Chondrocyte (in vitro differentiated cells): Measurements from ENCODE around the gene NDUFB4. TPM values are rescaled to one million over a fixed set of nuclear protein-coding genes. Genes with fewer than 3 reads are reported as not detected.

ENCODE experiments used
- DNase-seq: peaks from one replicate; pipeline ENCODE4 v3.0.0; 2021; ENCODE audit warnings: mixed read lengths, low spot score
- H3K27ac Mint-ChIP-seq: one replicate; pipeline ENCODE4 v1.8.0; 2021; ENCODE audit warnings: mild to moderate bottlenecking, moderate library complexity, mixed read lengths; ENCODE audit not compliant: unreplicated experiment
- H3K27me3 Mint-ChIP-seq: 2 replicates; pipeline ENCODE4 v1.8.0; 2021; ENCODE audit warnings: low read depth, mixed read lengths
- H3K36me3 Mint-ChIP-seq: 2 replicates; pipeline ENCODE4 v1.8.0; 2021; ENCODE audit warnings: low read depth, mixed read lengths
- H3K4me1 Mint-ChIP-seq: 2 replicates; pipeline ENCODE4 v1.8.0; 2021; ENCODE audit warnings: low read depth, mild to moderate bottlenecking, mixed read lengths
- H3K4me3 Mint-ChIP-seq: one replicate; pipeline ENCODE4 v1.8.0; 2021; ENCODE audit warnings: mild to moderate bottlenecking, moderate library complexity, mixed read lengths; ENCODE audit not compliant: unreplicated experiment
- H3K9me3 Mint-ChIP-seq: 2 replicates; pipeline ENCODE4 v1.8.0; 2021; ENCODE audit warnings: low read depth, mixed read lengths
- CTCF ChIP-seq: fragments of 200-600 bp; sonication (generic); IDR thresholded peaks from 2 replicates; pipeline ENCODE4 v1.5.0; 2021; ENCODE audit warnings: antibody characterized with exemption, mild to moderate bottlenecking, moderate library complexity
- total RNA-seq: library from RNA; stranded (reverse); gene quantifications from 3 replicates; pipeline ENCODE4 v1.2.1, GENCODE V29; 2021

Gene NDUFB4
- total RNA-seq, 1 donor from 2014 or later: 81.8 TPM

GRCh38 chr3:120601554-120601953 lies 5.4 kb downstream of the NDUFB4 start:
- Mint-ChIP-seq H3K4me3 (no peak overlapping the region), H3K27ac (no peak overlapping the region), H3K27me3 (no peaks in the 10 kb centered on the region), H3K9me3 (no peaks in the 10 kb centered on the region), H3K4me1 (no peaks in the 10 kb centered on the region), H3K36me3 (peaks cover 10% of the 10 kb centered on the region)
- TF ChIP-seq CTCF: no peak
- DNase-seq: no peak

GRCh38 chr3:120602682-120603081 lies 6.5 kb downstream of the NDUFB4 start:
- Mint-ChIP-seq H3K27ac (no peak overlapping the region), H3K4me3 (no peak overlapping the region), H3K36me3 (peaks cover 10% of the 10 kb centered on the region), H3K4me1 (no peaks in the 10 kb centered on the region), H3K9me3 (no peaks in the 10 kb centered on the region), H3K27me3 (no peaks in the 10 kb centered on the region)
- DNase-seq: no peak
- no peak for TF ChIP-seq CTCF

DNA sequence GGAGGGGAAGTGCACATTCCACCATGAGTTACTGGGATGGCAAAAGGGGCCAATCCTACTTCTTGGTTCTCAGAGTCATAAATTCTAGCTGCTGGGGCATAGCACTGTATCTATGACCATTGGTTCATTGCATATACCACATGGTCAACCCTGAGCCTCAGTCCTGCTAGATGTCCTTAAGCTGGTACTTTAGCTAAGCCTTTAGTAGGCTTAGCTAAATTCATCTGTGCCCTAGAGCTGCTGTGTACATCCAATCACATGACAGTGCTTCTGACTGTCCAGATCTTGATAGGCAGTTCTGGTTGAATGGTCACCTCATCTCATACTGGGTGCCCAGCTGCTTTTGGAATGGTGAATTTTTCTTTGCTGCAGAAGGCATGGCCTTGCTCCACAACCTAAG lies 8.2 kb downstream of the NDUFB4 start:
- no peak for DNase-seq
- no peaks in the 10 kb centered on the region for H3K27me3 Mint-ChIP-seq
- H3K27ac Mint-ChIP-seq: no peak overlapping the region
- no peaks in the 10 kb centered on the region for H3K9me3 Mint-ChIP-seq
- no peak for TF ChIP-seq CTCF
- no peak overlapping the region for H3K4me3 Mint-ChIP-seq
- peaks cover 10% of the 10 kb centered on the region for H3K36me3 Mint-ChIP-seq
- H3K4me1 Mint-ChIP-seq: no peaks in the 10 kb centered on the region

GRCh38 chr3:120604784-120605183 lies 8.6 kb downstream of the NDUFB4 start:
- no peak for TF ChIP-seq CTCF
- H3K27me3 Mint-ChIP-seq: no peaks in the 10 kb centered on the region
- no peak overlapping the region for H3K4me3 Mint-ChIP-seq
- DNase-seq: no peak
- peaks cover 10% of the 10 kb centered on the region for H3K36me3 Mint-ChIP-seq
- H3K9me3 Mint-ChIP-seq: no peaks in the 10 kb centered on the region
- no peak overlapping the region for H3K27ac Mint-ChIP-seq
- no peaks in the 10 kb centered on the region for H3K4me1 Mint-ChIP-seq

DNA sequence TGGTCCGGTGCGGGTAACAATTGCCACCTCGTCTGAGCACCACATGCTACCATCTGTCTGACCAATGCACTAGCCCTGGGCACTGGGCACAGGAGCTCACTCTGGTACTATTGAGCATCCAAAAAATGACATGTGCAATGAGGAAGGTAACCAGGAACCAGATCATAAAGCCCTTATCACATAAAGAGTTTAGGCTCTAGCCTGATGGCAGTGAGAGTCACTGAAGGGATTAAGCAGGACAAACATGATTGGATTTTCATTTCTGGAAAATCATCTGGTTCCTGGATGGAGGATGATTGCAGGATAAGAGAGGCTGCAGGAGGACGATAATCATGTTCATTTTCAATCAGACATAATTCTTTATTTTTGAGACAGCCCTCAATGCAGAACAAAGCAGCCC lies 12.4 kb downstream of the NDUFB4 start:
- no peak for TF ChIP-seq CTCF
- Mint-ChIP-seq H3K36me3 (no peaks in the 10 kb centered on the region), H3K27ac (no peak overlapping the region), H3K4me1 (no peaks in the 10 kb centered on the region), H3K4me3 (no peak overlapping the region), H3K9me3 (no peaks in the 10 kb centered on the region), H3K27me3 (no peaks in the 10 kb centered on the region)
- no peak for DNase-seq
